ENCODE data around the gene ZNF175. TPM values are rescaled to one million over a fixed set of nuclear protein-coding genes. Genes with fewer than 3 reads are reported as not detected.

The ZNF175 gene
- total RNA-seq, 2 donors from 2014 or later: 10.8 to 11.3 TPM

DNA sequence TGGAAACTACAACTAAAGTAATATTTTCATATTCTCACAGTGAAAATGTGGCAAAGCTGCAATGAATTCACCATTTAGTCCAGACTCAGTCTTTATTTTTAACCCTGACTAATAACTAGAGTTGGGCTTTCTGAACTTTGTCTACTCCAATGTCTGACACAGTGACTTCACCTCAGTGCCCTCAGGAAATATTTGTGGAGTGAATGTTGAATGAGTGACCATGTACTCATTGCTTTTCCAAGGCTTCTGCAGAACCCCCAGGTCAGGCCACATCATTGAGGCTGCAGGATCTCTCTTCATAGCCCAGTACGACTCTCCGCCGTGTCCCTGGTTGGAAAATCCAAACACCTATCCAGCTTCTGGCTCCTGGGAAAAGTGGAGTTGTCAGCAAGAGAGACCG lies 1.8 kb downstream of the ZNF175 start:
- Histone ChIP-seq H3K27ac (ENCODE audit: low read depth, low read length) (no peak overlapping the region), H3K4me1 (ENCODE audit: control insufficient read depth, insufficient read depth, low read length) (peaks cover 6% of the 10 kb centered on the region), H3K36me3 (ENCODE audit: control insufficient read depth, insufficient read depth, low read length) (peaks cover 32% of the 10 kb centered on the region), H3K9ac (ENCODE audit: extremely low read depth, low read length, poor library complexity, severe bottlenecking) (no peak overlapping the region), H3K27me3 (ENCODE audit: control insufficient read depth, insufficient read depth, low read length, poor library complexity, severe bottlenecking) (peaks cover 18% of the 10 kb centered on the region), H3K4me3 (ENCODE audit: low read length) (no peak overlapping the region), H3K9me3 (ENCODE audit: control insufficient read depth, low read length) (no peaks in the 10 kb centered on the region)
- Mint-ChIP-seq H3K27ac (no peak overlapping the region), H3K27me3 (ENCODE audit: insufficient read depth) (peaks cover 11% of the 10 kb centered on the region), H3K36me3 (ENCODE audit: low read depth) (peaks cover 27% of the 10 kb centered on the region), H3K4me1 (peaks cover 10% of the 10 kb centered on the region), H3K9me3 (no peaks in the 10 kb centered on the region), H3K4me3 (no peak overlapping the region)
- TF ChIP-seq, protein P1, sequence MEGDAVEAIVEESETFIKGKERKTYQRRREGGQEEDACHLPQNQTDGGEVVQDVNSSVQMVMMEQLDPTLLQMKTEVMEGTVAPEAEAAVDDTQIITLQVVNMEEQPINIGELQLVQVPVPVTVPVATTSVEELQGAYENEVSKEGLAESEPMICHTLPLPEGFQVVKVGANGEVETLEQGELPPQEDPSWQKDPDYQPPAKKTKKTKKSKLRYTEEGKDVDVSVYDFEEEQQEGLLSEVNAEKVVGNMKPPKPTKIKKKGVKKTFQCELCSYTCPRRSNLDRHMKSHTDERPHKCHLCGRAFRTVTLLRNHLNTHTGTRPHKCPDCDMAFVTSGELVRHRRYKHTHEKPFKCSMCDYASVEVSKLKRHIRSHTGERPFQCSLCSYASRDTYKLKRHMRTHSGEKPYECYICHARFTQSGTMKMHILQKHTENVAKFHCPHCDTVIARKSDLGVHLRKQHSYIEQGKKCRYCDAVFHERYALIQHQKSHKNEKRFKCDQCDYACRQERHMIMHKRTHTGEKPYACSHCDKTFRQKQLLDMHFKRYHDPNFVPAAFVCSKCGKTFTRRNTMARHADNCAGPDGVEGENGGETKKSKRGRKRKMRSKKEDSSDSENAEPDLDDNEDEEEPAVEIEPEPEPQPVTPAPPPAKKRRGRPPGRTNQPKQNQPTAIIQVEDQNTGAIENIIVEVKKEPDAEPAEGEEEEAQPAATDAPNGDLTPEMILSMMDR (conservative IDR thresholded peaks at IDR 0.05): no peak
- no peak for DNase-seq
- WGBS, 2 experiments (ENCODE audit: insufficient coverage in 1 of 2, insufficient read length in 1 of 2): 80 to 94% methylated on average over 3 to 4 of the region's 4 CpGs

DNA sequence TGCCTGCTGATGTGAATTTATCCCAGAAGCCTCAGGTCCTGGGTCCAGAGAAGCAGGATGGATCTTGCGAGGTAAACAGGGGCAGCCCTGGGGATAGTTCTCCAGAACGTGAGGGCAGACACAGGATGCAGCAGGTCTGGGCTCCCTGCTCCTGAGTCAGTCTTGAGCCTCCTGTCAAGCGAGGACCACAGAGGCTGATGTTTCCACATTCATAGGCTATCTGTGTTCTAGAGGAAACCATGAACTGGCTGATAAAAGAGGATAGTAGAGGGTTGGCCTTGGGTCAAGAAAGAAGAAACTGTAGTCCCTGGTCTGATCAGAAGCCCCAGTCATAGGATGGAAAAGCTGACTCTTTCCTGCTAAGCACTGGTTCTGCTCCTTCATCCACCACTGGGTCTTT lies 2.2 kb downstream of the ZNF175 start:
- peaks cover 14% of the 10 kb centered on the region for H3K27me3 ChIP-seq (ENCODE audit: control insufficient read depth, insufficient read depth, low read length, poor library complexity, severe bottlenecking)
- H3K27ac ChIP-seq (ENCODE audit: low read depth, low read length): no peak overlapping the region
- WGBS, 2 experiments (ENCODE audit: insufficient coverage in 1 of 2, insufficient read length in 1 of 2): 92 to 100% methylated on average over 3 of the region's 3 CpGs
- H3K4me1 ChIP-seq (ENCODE audit: control insufficient read depth, insufficient read depth, low read length): peaks cover 6% of the 10 kb centered on the region
- no peak overlapping the region for H3K9ac ChIP-seq (ENCODE audit: extremely low read depth, low read length, poor library complexity, severe bottlenecking)
- no peak overlapping the region for H3K27ac Mint-ChIP-seq
- no peak overlapping the region for H3K4me3 ChIP-seq (ENCODE audit: low read length)
- peaks cover 32% of the 10 kb centered on the region for H3K36me3 ChIP-seq (ENCODE audit: control insufficient read depth, insufficient read depth, low read length)
- H3K9me3 Mint-ChIP-seq: no peaks in the 10 kb centered on the region
- peaks cover 28% of the 10 kb centered on the region for H3K36me3 Mint-ChIP-seq (ENCODE audit: low read depth)
- peaks cover 6% of the 10 kb centered on the region for H3K27me3 Mint-ChIP-seq (ENCODE audit: insufficient read depth)
- TF ChIP-seq, protein P1 (conservative IDR thresholded peaks at IDR 0.05): no peak
- H3K4me1 Mint-ChIP-seq: peaks cover 10% of the 10 kb centered on the region
- no peak for DNase-seq
- H3K9me3 ChIP-seq (ENCODE audit: control insufficient read depth, low read length): no peaks in the 10 kb centered on the region
- H3K4me3 Mint-ChIP-seq: no peak overlapping the region

DNA sequence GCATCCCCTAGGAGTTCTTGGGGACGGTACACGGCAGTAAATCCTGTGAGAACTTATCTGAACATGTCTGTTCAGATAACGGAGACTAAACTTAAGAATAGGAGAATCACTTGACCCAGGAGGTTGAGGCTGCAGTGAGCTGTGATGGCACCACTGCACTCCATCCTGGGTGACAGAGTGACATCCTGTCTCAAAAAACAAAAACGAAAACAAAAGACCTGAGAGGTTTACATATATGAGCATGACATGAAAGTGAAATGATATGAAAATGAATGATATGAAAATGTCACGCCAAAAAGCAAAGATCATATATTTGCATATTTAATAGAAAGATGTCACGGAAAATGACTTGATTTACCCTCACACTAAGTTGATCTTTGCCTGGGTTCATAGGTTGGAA lies 5.8 kb downstream of the ZNF175 start:
- Mint-ChIP-seq H3K27me3 (ENCODE audit: insufficient read depth) (no peaks in the 10 kb centered on the region), H3K4me1 (peaks cover 5% of the 10 kb centered on the region), H3K9me3 (no peaks in the 10 kb centered on the region), H3K27ac (no peak overlapping the region), H3K36me3 (ENCODE audit: low read depth) (peaks cover 44% of the 10 kb centered on the region), H3K4me3 (no peak overlapping the region)
- Histone ChIP-seq H3K4me1 (ENCODE audit: control insufficient read depth, insufficient read depth, low read length) (peaks cover 6% of the 10 kb centered on the region), H3K27me3 (ENCODE audit: control insufficient read depth, insufficient read depth, low read length, poor library complexity, severe bottlenecking) (no peaks in the 10 kb centered on the region), H3K4me3 (ENCODE audit: low read length) (no peak overlapping the region), H3K27ac (ENCODE audit: low read depth, low read length) (no peak overlapping the region), H3K9ac (ENCODE audit: extremely low read depth, low read length, poor library complexity, severe bottlenecking) (no peak overlapping the region), H3K36me3 (ENCODE audit: control insufficient read depth, insufficient read depth, low read length) (peaks cover 48% of the 10 kb centered on the region), H3K9me3 (ENCODE audit: control insufficient read depth, low read length) (no peaks in the 10 kb centered on the region)
- 87 to 95% methylated on average over 4 to 6 of the region's 6 CpGs for WGBS, 2 experiments (ENCODE audit: insufficient coverage in 1 of 2, insufficient read length in 1 of 2)
- TF ChIP-seq, protein P1 (conservative IDR thresholded peaks at IDR 0.05): no peak
- DNase-seq: no peak
